Measurements from ENCODE around the gene RENBP. TPM values are rescaled to one million over a fixed set of nuclear protein-coding genes. Genes with fewer than 3 reads are reported as not detected.

Gene RENBP
- total and polyA plus RNA-seq, 9 of the 15 experiments (the other 6 are each of a cell fraction or from before 2014, with no cell fraction given), result 0.07 to 14.8 (median 10.6) TPM; not detected in 1

DNA sequence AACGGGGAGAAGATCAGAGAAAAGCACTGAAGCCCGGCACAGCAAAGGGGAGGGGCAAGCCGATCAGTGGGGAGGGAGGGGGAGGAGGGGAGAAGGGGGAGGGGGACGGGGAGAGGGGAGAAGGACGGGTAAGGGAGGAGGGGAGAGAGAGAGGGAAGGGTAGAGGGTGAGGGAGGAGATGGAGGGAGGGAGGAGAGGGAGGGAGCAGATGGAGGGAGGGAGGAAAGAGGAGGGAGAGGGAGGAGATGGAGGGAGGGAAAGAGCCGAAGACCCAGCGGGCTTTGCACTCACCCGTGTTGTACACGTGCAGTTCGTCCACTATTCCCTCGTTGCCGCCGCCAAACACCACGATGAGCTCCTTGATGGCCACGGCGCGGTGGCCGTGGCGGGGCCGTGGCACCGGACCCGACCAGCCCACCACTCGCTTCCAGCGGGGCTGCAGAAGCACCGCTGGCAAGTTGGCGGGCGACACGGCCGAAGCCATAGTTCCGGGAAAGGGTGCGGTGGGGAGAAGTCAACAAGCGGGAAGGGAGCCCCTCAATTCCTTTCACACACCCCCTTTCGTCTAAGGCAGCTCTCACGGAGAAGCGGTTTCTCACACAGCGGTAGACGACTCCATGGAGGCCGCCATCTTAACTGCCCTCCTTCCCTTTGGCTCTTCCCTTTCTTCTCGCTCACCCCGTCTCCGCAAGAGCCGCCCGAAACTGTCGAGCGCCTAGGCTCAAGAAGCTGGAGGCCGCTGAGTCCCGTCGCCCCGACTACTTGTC lies 26.1 kb upstream of the RENBP start (continued):
- no peak for TF ChIP-seq SMAD1 (IDR thresholded peaks at IDR 0.05; ENCODE audit: low read depth, low read length, partially characterized antibody)
- TF ChIP-seq TAF7 (tag; IDR thresholded peaks at IDR 0.05), result no peak
- no peak for TF ChIP-seq ARNT (IDR thresholded peaks at IDR 0.05)
- TF ChIP-seq ZNF77 (CRISPR knock-in tag; IDR thresholded peaks at IDR 0.05), result no peak
- no peak for TF ChIP-seq ZBTB1 (CRISPR knock-in tag; IDR thresholded peaks at IDR 0.05; ENCODE audit: borderline replicate concordance, low read depth)
- no peak for TF ChIP-seq ILK (tag; IDR thresholded peaks at IDR 0.05; ENCODE audit: borderline replicate concordance, low read depth)
- TF ChIP-seq ARID1B (IDR thresholded peaks at IDR 0.05), result no peak
- TF ChIP-seq ARHGAP35 (IDR thresholded peaks at IDR 0.05; ENCODE audit: partially characterized antibody), result no peak
- TF ChIP-seq TCF7L2 (IDR thresholded peaks at IDR 0.05; ENCODE audit: low read depth, low read length), result peak; percentile 82
- TF ChIP-seq, protein P1, sequence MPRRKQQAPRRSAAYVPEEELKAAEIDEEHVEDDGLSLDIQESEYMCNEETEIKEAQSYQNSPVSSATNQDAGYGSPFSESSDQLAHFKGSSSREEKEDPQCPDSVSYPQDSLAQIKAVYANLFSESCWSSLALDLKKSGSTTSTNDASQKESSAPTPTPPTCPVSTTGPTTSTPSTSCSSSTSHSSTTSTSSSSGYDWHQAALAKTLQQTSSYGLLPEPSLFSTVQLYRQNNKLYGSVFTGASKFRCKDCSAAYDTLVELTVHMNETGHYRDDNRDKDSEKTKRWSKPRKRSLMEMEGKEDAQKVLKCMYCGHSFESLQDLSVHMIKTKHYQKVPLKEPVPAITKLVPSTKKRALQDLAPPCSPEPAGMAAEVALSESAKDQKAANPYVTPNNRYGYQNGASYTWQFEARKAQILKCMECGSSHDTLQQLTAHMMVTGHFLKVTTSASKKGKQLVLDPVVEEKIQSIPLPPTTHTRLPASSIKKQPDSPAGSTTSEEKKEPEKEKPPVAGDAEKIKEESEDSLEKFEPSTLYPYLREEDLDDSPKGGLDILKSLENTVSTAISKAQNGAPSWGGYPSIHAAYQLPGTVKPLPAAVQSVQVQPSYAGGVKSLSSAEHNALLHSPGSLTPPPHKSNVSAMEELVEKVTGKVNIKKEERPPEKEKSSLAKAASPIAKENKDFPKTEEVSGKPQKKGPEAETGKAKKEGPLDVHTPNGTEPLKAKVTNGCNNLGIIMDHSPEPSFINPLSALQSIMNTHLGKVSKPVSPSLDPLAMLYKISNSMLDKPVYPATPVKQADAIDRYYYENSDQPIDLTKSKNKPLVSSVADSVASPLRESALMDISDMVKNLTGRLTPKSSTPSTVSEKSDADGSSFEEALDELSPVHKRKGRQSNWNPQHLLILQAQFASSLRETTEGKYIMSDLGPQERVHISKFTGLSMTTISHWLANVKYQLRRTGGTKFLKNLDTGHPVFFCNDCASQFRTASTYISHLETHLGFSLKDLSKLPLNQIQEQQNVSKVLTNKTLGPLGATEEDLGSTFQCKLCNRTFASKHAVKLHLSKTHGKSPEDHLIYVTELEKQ (CRISPR knock-in tag; IDR thresholded peaks at IDR 0.05), result no peak
- TF ChIP-seq, protein P2, sequence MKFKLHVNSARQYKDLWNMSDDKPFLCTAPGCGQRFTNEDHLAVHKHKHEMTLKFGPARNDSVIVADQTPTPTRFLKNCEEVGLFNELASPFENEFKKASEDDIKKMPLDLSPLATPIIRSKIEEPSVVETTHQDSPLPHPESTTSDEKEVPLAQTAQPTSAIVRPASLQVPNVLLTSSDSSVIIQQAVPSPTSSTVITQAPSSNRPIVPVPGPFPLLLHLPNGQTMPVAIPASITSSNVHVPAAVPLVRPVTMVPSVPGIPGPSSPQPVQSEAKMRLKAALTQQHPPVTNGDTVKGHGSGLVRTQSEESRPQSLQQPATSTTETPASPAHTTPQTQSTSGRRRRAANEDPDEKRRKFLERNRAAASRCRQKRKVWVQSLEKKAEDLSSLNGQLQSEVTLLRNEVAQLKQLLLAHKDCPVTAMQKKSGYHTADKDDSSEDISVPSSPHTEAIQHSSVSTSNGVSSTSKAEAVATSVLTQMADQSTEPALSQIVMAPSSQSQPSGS (CRISPR knock-in tag; IDR thresholded peaks at IDR 0.05), result no peak
- TF ChIP-seq, protein P3, sequence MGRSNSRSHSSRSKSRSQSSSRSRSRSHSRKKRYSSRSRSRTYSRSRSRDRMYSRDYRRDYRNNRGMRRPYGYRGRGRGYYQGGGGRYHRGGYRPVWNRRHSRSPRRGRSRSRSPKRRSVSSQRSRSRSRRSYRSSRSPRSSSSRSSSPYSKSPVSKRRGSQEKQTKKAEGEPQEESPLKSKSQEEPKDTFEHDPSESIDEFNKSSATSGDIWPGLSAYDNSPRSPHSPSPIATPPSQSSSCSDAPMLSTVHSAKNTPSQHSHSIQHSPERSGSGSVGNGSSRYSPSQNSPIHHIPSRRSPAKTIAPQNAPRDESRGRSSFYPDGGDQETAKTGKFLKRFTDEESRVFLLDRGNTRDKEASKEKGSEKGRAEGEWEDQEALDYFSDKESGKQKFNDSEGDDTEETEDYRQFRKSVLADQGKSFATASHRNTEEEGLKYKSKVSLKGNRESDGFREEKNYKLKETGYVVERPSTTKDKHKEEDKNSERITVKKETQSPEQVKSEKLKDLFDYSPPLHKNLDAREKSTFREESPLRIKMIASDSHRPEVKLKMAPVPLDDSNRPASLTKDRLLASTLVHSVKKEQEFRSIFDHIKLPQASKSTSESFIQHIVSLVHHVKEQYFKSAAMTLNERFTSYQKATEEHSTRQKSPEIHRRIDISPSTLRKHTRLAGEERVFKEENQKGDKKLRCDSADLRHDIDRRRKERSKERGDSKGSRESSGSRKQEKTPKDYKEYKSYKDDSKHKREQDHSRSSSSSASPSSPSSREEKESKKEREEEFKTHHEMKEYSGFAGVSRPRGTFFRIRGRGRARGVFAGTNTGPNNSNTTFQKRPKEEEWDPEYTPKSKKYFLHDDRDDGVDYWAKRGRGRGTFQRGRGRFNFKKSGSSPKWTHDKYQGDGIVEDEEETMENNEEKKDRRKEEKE (IDR thresholded peaks at IDR 0.05; ENCODE audit: borderline replicate concordance in 1 of 2, control insufficient read depth in 1 of 2, low read depth in 2 of 2, low read length in 1 of 2), result no peak
- TF ChIP-seq KHSRP (IDR thresholded peaks at IDR 0.05), result no peak
- TF ChIP-seq, protein P4, sequence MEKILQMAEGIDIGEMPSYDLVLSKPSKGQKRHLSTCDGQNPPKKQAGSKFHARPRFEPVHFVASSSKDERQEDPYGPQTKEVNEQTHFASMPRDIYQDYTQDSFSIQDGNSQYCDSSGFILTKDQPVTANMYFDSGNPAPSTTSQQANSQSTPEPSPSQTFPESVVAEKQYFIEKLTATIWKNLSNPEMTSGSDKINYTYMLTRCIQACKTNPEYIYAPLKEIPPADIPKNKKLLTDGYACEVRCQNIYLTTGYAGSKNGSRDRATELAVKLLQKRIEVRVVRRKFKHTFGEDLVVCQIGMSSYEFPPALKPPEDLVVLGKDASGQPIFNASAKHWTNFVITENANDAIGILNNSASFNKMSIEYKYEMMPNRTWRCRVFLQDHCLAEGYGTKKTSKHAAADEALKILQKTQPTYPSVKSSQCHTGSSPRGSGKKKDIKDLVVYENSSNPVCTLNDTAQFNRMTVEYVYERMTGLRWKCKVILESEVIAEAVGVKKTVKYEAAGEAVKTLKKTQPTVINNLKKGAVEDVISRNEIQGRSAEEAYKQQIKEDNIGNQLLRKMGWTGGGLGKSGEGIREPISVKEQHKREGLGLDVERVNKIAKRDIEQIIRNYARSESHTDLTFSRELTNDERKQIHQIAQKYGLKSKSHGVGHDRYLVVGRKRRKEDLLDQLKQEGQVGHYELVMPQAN (IDR thresholded peaks at IDR 0.05; ENCODE audit: borderline replicate concordance), result peak; percentile 64; the same call in 1 of the 2 replicates
- no peak for TF ChIP-seq LEF1 (IDR thresholded peaks at IDR 0.05)
- no peak for TF ChIP-seq KDM5B (IDR thresholded peaks at IDR 0.05; ENCODE audit: insufficient replicate concordance, low read depth, low read length)
- TF ChIP-seq TEAD2 (tag; IDR thresholded peaks at IDR 0.05), result no peak
